Smooth muscle cell (in vitro differentiated cells): ENCODE measurements around the gene RIPOR3. TPM values are rescaled to one million over a fixed set of nuclear protein-coding genes. Genes with fewer than 3 reads are reported as not detected.

Experiments
- DNase-seq: peaks from one replicate; lab custom pipeline; 2025; ENCODE audit not compliant: unreplicated experiment; lab: John Stamatoyannopoulos, UW
- H2AFZ ChIP-seq: fragments of 200-600 bp; sonication (generic); 2 replicates; pipeline ENCODE4 v1.6.0; 2016; ENCODE audit warnings: antibody characterized with exemption, low read depth, mild to moderate bottlenecking
- H3F3A ChIP-seq: fragments of 200-600 bp; sonication (generic); 2 replicates; pipeline ENCODE4 v1.6.0; 2017; ENCODE audit warnings: antibody characterized with exemption, low read depth
- H3K27ac ChIP-seq: fragments of 200-600 bp; sonication (generic); 2 replicates; pipeline ENCODE4 v1.5.1; 2016; ENCODE audit warnings: low read depth, mild to moderate bottlenecking
- H3K27me3 ChIP-seq: fragments of 200-600 bp; sonication (generic); 2 replicates; pipeline ENCODE4 v1.6.1; 2016; ENCODE audit warnings: low read depth, mild to moderate bottlenecking
- H3K36me3 ChIP-seq: fragments of 200-600 bp; sonication (generic); 2 replicates; pipeline ENCODE4 v1.5.1; 2016; ENCODE audit warnings: low read depth
- H3K4me1 ChIP-seq: fragments of 200-600 bp; sonication (generic); 2 replicates; pipeline ENCODE4 v1.5.1; 2016; ENCODE audit warnings: low read depth
- H3K4me2 ChIP-seq: fragments of 200-600 bp; sonication (generic); 2 replicates; pipeline ENCODE4 v1.6.0; 2016; ENCODE audit warnings: mild to moderate bottlenecking
- H3K4me3 ChIP-seq: fragments of 200-600 bp; sonication (generic); 2 replicates; pipeline ENCODE4 v1.5.1; 2016; ENCODE audit warnings: mild to moderate bottlenecking
- H3K79me2 ChIP-seq: fragments of 200-600 bp; sonication (generic); 2 replicates; pipeline ENCODE4 v1.6.0; 2016; ENCODE audit warnings: low read depth, mild to moderate bottlenecking
- H3K9ac ChIP-seq: fragments of 200-600 bp; sonication (generic); 2 replicates; pipeline ENCODE4 v1.6.0; 2016; ENCODE audit warnings: low read depth
- H3K9me3 ChIP-seq: fragments of 200-600 bp; sonication (generic); replicated peaks from 2 replicates; pipeline ENCODE4 v1.5.1; 2016; ENCODE audit warnings: low read depth
- H4K20me1 ChIP-seq: fragments of 200-600 bp; sonication (generic); 2 replicates; pipeline ENCODE4 v1.6.0; 2016; ENCODE audit warnings: low read depth
- WGBS: methylation state at CpG from one replicate; pipeline ENCODE4 v1.1.7; 2016; ENCODE audit warnings: low lambda C conversion rate; 5-methylcytosine and 5-hydroxymethylcytosine counted together
- polyA plus RNA-seq: library from polyadenylated mRNA; unstranded; fragments of >200 nt; fragmentation: Nextera tagmentation; extraction: Ambion mirVana; gene quantifications from 2 replicates; pipeline ENCODE4 v1.2.1, GENCODE V29; 2016
- total RNA-seq: library from RNA; depleted of rRNA; stranded (reverse); fragments of >200 nt; gene quantifications from 2 replicates; pipeline ENCODE4 v1.2.3, GENCODE V29; 2014
- TF ChIP-seq, protein P1 (sequence below): fragments of 200-600 bp; sonication (generic); IDR thresholded peaks from 2 replicates; pipeline ENCODE4 v1.5.1; 2017; ENCODE audit warnings: borderline replicate concordance, mild to moderate bottlenecking, antibody characterized with exemption; ENCODE audit not compliant: insufficient read depth, poor library complexity, severe bottlenecking

Gene RIPOR3
- total and polyA plus RNA-seq, 2 experiments from 2014 or later, result 0.18 to 1.2 TPM

DNA sequence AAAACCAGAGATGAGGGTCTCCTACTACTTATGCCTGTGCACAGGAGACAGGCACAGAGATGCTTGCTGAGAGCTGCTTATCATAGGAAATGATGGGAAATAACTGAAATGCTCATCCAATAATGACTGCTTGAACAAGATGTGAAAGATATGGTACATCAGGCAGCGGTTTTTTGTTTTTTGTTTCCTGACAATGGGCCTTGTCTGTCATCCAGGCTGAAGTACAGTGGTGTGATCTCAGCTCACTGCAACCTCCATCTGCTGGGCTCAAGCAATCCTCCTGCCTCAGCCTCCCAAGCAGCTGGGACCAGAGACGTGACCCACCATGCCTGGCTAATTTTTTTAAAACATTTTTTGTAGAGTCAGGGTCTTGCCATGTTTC is 1.2 kb upstream of the RIPOR3 start:
- H3K4me2 ChIP-seq, result no peak overlapping the region
- no peaks in the 10 kb centered on the region for H4K20me1 ChIP-seq
- H3K36me3 ChIP-seq, result no peaks in the 10 kb centered on the region
- no peak overlapping the region for H2AFZ ChIP-seq
- TF ChIP-seq, protein P1, sequence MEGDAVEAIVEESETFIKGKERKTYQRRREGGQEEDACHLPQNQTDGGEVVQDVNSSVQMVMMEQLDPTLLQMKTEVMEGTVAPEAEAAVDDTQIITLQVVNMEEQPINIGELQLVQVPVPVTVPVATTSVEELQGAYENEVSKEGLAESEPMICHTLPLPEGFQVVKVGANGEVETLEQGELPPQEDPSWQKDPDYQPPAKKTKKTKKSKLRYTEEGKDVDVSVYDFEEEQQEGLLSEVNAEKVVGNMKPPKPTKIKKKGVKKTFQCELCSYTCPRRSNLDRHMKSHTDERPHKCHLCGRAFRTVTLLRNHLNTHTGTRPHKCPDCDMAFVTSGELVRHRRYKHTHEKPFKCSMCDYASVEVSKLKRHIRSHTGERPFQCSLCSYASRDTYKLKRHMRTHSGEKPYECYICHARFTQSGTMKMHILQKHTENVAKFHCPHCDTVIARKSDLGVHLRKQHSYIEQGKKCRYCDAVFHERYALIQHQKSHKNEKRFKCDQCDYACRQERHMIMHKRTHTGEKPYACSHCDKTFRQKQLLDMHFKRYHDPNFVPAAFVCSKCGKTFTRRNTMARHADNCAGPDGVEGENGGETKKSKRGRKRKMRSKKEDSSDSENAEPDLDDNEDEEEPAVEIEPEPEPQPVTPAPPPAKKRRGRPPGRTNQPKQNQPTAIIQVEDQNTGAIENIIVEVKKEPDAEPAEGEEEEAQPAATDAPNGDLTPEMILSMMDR, result no peak
- peaks cover 29% of the 10 kb centered on the region for H3K4me1 ChIP-seq
- H3K4me3 ChIP-seq, result no peak overlapping the region
- H3K27ac ChIP-seq, result no peak overlapping the region
- DNase-seq, result no peak
- no peaks in the 10 kb centered on the region for H3K27me3 ChIP-seq
- H3K9me3 ChIP-seq, result no peaks in the 10 kb centered on the region
- H3F3A ChIP-seq, result no peaks in the 10 kb centered on the region
- H3K79me2 ChIP-seq, result no peaks in the 10 kb centered on the region
- WGBS, result 95% methylated on average over 2 of the region's 2 CpGs
- no peak overlapping the region for H3K9ac ChIP-seq

DNA sequence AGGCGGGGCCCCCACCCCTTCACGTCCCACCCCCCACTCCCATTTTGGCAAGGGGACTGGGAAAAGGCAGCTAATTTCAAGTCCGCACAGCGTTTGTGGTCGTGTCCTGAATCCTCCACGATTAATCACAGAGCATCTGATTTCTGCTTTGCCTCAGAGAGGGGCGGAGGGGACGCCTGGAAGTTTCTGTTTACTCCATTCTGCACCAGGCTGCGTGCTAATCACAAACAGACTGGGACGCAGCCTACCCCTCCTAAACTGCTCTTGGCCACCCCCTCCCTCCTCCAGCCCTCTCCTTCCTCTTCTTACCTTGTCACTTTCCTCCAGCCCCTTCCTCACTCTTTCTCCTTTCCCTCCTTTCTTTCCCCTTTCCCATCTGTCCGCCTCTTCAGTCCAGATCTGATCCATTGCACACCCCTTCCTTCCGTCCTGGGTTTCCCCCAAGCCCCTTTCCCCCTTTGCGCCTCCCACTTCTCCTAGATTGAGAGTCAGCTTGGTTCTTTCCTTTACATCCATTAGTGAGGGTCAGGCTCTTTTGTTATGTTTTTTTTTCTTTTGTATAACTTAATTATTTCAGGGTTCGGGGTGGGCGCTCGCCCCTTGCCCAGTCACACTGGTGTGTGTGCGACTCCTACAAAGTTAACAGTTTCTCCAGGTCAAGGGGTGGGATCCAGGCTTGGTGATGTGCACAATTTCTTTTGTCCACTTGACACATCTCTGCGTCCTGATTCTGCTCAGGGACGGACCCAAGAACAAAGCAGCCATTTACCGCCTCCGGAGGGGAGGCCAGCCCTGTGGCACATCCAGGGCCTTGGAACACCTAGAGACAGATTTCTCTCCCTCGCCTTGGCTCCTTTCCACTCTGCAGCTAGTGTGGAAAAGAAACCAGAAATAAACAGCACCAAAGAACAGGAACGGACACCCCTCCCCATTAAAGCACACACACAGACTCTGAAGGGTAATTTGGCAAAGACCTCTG is 520 bp upstream of the RIPOR3 start:
- Histone ChIP-seq H3K4me1 (peaks cover 29% of the 10 kb centered on the region), H3K9me3 (no peaks in the 10 kb centered on the region), H3K27ac (no peak overlapping the region), H2AFZ (peak overlapping the region; percentile 68), H3K4me2 (peak overlapping the region; percentile 89), H3K79me2 (no peaks in the 10 kb centered on the region), H3K27me3 (no peaks in the 10 kb centered on the region), H3F3A (no peaks in the 10 kb centered on the region), H3K36me3 (no peaks in the 10 kb centered on the region), H4K20me1 (no peaks in the 10 kb centered on the region), H3K4me3 (peak overlapping the region; percentile 50), H3K9ac (peak overlapping the region; percentile 21)
- WGBS, result 48% methylated on average over 19 of the region's 23 CpGs
- peak; percentile 40 for DNase-seq
- TF ChIP-seq, protein P1, result no peak

DNA sequence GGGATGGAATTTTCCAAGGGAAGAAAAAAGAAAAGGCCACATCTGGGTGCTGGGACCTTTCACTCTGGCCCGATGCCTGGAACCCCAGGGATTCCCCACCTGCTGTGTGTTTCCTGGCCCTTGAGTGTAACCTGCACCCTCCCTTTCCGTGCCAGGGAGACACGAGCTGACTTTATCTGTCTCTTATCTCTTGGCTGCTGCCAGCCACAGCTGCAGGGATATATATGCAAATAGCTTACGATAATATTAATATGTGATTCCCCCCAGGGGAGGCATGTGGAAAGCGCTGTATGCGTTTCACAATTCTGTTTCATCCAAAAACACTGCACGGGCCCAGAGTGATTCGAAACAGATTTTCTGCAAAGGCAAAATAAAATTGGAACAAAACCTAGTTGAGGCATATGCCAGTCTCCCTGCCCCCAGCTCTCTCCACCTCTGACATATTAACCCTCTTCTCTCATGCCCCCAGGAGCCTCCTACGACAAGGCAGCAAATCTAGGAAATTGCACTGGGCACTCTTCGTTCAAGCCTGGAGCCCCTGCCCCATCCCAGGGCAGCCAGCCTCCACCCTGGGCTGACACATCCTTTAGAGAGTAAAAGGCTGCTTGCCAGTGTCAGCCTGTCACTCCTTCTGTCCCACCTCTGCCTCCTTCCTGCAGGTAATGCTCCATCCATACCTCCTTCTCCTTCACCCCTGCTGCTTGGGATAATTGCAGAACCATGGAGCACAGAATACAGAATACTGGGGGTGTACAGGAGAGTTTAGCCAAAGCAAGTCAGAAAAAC is 1.3 kb downstream of the RIPOR3 start:
- H3K9me3 ChIP-seq, result no peaks in the 10 kb centered on the region
- no peaks in the 10 kb centered on the region for H3F3A ChIP-seq
- peak overlapping the region; percentile 50 for H3K4me3 ChIP-seq
- no peaks in the 10 kb centered on the region for H3K36me3 ChIP-seq
- H3K4me2 ChIP-seq, result peak overlapping the region; percentile 89
- H3K9ac ChIP-seq, result no peak overlapping the region
- H2AFZ ChIP-seq, result peak overlapping the region; percentile 68
- TF ChIP-seq, protein P1, result no peak
- H4K20me1 ChIP-seq, result no peaks in the 10 kb centered on the region
- H3K79me2 ChIP-seq, result no peaks in the 10 kb centered on the region
- H3K27ac ChIP-seq, result no peak overlapping the region
- 51% methylated on average over 10 of the region's 10 CpGs for whole genome bisulfite sequencing
- H3K4me1 ChIP-seq, result peaks cover 26% of the 10 kb centered on the region
- no peaks in the 10 kb centered on the region for H3K27me3 ChIP-seq
- no peak for DNase-seq
